Transverse colon (tissue), 3 donors: ENCODE data around the gene UPB1.

Experiments
- CTCF ChIP-seq, 5 experiments: fragments of 200-600 bp in 3 of 5; fragments of 450-650 bp in 2 of 5; sonication (generic) in 3 of 5; IDR thresholded peaks; 1 replicate in 2 of 5; 2 replicates in 3 of 5; pipeline ENCODE4 v1.5.1; 2016 to 2017; ENCODE audit warnings: antibody characterized with exemption in 5 of 5, inconsistent platforms in 3 of 5, mild to moderate bottlenecking in 2 of 5, moderate library complexity in 1 of 5
- POLR2A ChIP-seq: fragments of 450-650 bp; IDR thresholded peaks from one replicate; pipeline ENCODE4 v1.6.1; 2016; ENCODE audit warnings: antibody characterized with exemption, mild to moderate bottlenecking, moderate library complexity

GRCh38 chr22:24550902-24551435 is 55.8 kb downstream of the UPB1 start:
- TF ChIP-seq CTCF (IDR thresholded peaks at IDR 0.05) = no peak
- TF ChIP-seq POLR2A = no peak
